AG04449 (cell line): Measurements from ENCODE around the gene SLC25A25.

Experiments used
- CTCF ChIA-PET: fragments of 350-600 bp; formaldehyde crosslinking; extraction: SDS; loops from one replicate; lab custom pipeline; 2021; ENCODE audit warnings: antibody characterized with exemption; lab: Yijun Ruan, JAX
- POLR2A ChIA-PET: fragments of 400-600, 350-600 bp; formaldehyde crosslinking; extraction: SDS; loops from one replicate; lab custom pipeline; 2020; ENCODE audit warnings: antibody characterized with exemption, inconsistent platforms; lab: Yijun Ruan, JAX
- DNase-seq: peaks from one replicate; pipeline ENCODE4 v3.0.0-alpha.2; 2010; ENCODE audit warnings: low read depth, low spot score
- H3K4me3 ChIP-seq: 2 replicates; pipeline ENCODE4 v1.5.1; 2011; ENCODE audit warnings: low read depth, mild to moderate bottlenecking, control low read depth, low read length
- CTCF ChIP-seq: IDR thresholded peaks from one replicate; pipeline ENCODE4 v1.5.1; 2011; ENCODE audit warnings: mild to moderate bottlenecking, moderate library complexity, low read length, control low read depth, inconsistent platforms; ENCODE audit not compliant: insufficient read depth; ENCODE audit errors: missing control alignments

Gene SLC25A25

GRCh38 chr9:128121466-128121810, 53.4 kb downstream of the SLC25A25 start:
- TF ChIP-seq CTCF: no peak
- ChIA-PET POLR2A (no interaction called here), CTCF (interaction anchor here (2.4 kb wide), 1 partner anchor 21 kb away, joined by 15 read pairs; no protein-coding TSS in a partner anchor)
- DNase-seq: no peak
- H3K4me3 ChIP-seq: no peak overlapping the region

GRCh38 chr9:128121924-128122808, 54.1 kb downstream of the SLC25A25 start:
- no peak for TF ChIP-seq CTCF
- no peak overlapping the region for H3K4me3 ChIP-seq
- ChIA-PET CTCF (interaction anchor here (1.1 kb wide), 1 partner anchor 179 kb away, joined by 4 read pairs; no protein-coding TSS in a partner anchor), POLR2A (no interaction called here)
- no peak for DNase-seq

GRCh38 chr9:128122809-128123175, 54.8 kb downstream of the SLC25A25 start:
- TF ChIP-seq CTCF: no peak
- H3K4me3 ChIP-seq: no peak overlapping the region
- ChIA-PET CTCF (interaction anchor here (1.1 kb wide), 1 partner anchor 179 kb away, joined by 4 read pairs; no protein-coding TSS in a partner anchor), POLR2A (no interaction called here)
- DNase-seq: no peak

- ChIA-PET CTCF (interaction anchor here (1.1 to 6.8 kb wide), 7 partner anchors 8 to 180 kb away, joined by 4 to 112 read pairs (median 11); no protein-coding TSS in a partner anchor), POLR2A (no interaction called here)
- no peak for TF ChIP-seq CTCF
- no peak for DNase-seq
- H3K4me3 ChIP-seq: no peak overlapping the region
Observed at GRCh38 chr9:128123451-128124080, 55.5 kb downstream of the SLC25A25 start.

- no peak for TF ChIP-seq CTCF
- no peak overlapping the region for H3K4me3 ChIP-seq
- ChIA-PET POLR2A (no interaction called here), CTCF (interaction anchor here (0.6 to 6.8 kb wide), 25 partner anchors 9 to 322 kb away, joined by 3 to 112 read pairs (median 4); no protein-coding TSS in a partner anchor)
- no peak for DNase-seq
Observed at GRCh38 chr9:128124451-128124850, 56.4 kb downstream of the SLC25A25 start.
